Gastrocnemius medialis (tissue), 4 donors: ENCODE data around the gene CCDC178.

ENCODE experiments used
- POLR2A ChIP-seq, 2 donors: fragments of 450-650 bp; IDR thresholded peaks; one replicate each; pipeline ENCODE4 v1.6.1; 2017; ENCODE audit warnings: antibody characterized with exemption in 2 of 2, mild to moderate bottlenecking in 2 of 2, moderate library complexity in 2 of 2
- TF ChIP-seq, protein P1 (sequence below), 5 experiments: fragments of 450-650 bp in 3 of 5; fragments of 200-600 bp in 2 of 5; sonication (generic) in 2 of 5; IDR thresholded peaks in 4 of 5; conservative IDR thresholded peaks in 1 of 5; 1 replicate in 4 of 5; 2 replicates in 1 of 5; pipeline ENCODE4 v1.5.1; 2016 to 2019; ENCODE audit warnings: antibody characterized with exemption in 5 of 5, mild to moderate bottlenecking in 3 of 5, moderate library complexity in 3 of 5

- TF ChIP-seq, protein P1, sequence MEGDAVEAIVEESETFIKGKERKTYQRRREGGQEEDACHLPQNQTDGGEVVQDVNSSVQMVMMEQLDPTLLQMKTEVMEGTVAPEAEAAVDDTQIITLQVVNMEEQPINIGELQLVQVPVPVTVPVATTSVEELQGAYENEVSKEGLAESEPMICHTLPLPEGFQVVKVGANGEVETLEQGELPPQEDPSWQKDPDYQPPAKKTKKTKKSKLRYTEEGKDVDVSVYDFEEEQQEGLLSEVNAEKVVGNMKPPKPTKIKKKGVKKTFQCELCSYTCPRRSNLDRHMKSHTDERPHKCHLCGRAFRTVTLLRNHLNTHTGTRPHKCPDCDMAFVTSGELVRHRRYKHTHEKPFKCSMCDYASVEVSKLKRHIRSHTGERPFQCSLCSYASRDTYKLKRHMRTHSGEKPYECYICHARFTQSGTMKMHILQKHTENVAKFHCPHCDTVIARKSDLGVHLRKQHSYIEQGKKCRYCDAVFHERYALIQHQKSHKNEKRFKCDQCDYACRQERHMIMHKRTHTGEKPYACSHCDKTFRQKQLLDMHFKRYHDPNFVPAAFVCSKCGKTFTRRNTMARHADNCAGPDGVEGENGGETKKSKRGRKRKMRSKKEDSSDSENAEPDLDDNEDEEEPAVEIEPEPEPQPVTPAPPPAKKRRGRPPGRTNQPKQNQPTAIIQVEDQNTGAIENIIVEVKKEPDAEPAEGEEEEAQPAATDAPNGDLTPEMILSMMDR (IDR thresholded peaks at IDR 0.05 in 4 of 5, conservative IDR thresholded peaks at IDR 0.05 in 1 of 5), result no peak
- no peak for TF ChIP-seq POLR2A (IDR thresholded peaks at IDR 0.05)
Observed at GRCh38 chr18:33034945-33035344, 405.6 kb downstream of the CCDC178 start.
